ENCODE results near the gene CAD. TPM values are rescaled to one million over a fixed set of nuclear protein-coding genes. Genes with fewer than 3 reads are reported as not detected.
"Not testable (repeated sequence)": the region's sequence is repeated elsewhere in the genome, so short reads cannot be mapped to it uniquely, and the experiment has no call there.

Gene CAD
- total RNA-seq, 1 experiment from 2014 or later: 38.5 TPM

GRCh38 chr2:27251766-27252165 is 34.6 kb downstream of the CAD start:
- DNase-seq (ENCODE audit: extremely low read depth, low read depth): no peak

GRCh38 chr2:27255187-27255586 is 38.0 kb downstream of the CAD start:
- no peak for DNase-seq (ENCODE audit: extremely low read depth, low read depth)

GRCh38 chr2:27255660-27256059 is 38.5 kb downstream of the CAD start:
- DNase-seq (ENCODE audit: extremely low read depth, low read depth): no peak

- DNase-seq (ENCODE audit: extremely low read depth, low read depth): no peak
Measured at GRCh38 chr2:27256855-27257454, 39.8 kb downstream of the CAD start.

GRCh38 chr2:27258051-27258450 is 40.9 kb downstream of the CAD start:
- no peak for DNase-seq (ENCODE audit: extremely low read depth, low read depth)

- DNase-seq (ENCODE audit: extremely low read depth, low read depth): no peak
Measured at GRCh38 chr2:27261241-27261925, 44.2 kb downstream of the CAD start.

- DNase-seq (ENCODE audit: extremely low read depth, low read depth): no peak
Measured at GRCh38 chr2:27261926-27262298, 44.7 kb downstream of the CAD start.

GRCh38 chr2:27262379-27263286 is 45.5 kb downstream of the CAD start, which contains the start of gene SLC30A3:
Gene SLC30A3 (minus strand): TSS chr2:27263047. CDS start chr2:27262906, 141 bp downstream.
- peak; percentile 52 for DNase-seq (ENCODE audit: extremely low read depth, low read depth)

GRCh38 chr2:27263287-27264252 is 46.4 kb downstream of the CAD start:
- no peak for DNase-seq (ENCODE audit: extremely low read depth, low read depth)

- DNase-seq (ENCODE audit: extremely low read depth, low read depth): no peak
Measured at GRCh38 chr2:27264253-27264752, 47.1 kb downstream of the CAD start.

GRCh38 chr2:27264753-27265535 is 47.8 kb downstream of the CAD start:
- peak; percentile 66 for DNase-seq (ENCODE audit: extremely low read depth, low read depth)

- no peak for DNase-seq (ENCODE audit: extremely low read depth, low read depth)
Measured at GRCh38 chr2:27265536-27265870, 48.3 kb downstream of the CAD start.

GRCh38 chr2:27268296-27268695 is 51.1 kb downstream of the CAD start:
- not testable (repeated sequence) for DNase-seq (ENCODE audit: extremely low read depth, low read depth)

- DNase-seq (ENCODE audit: extremely low read depth, low read depth): no peak
Measured at GRCh38 chr2:27270131-27270530, 53.0 kb downstream of the CAD start.

- DNase-seq (ENCODE audit: extremely low read depth, low read depth): no peak
Measured at GRCh38 chr2:27270670-27271069, 53.5 kb downstream of the CAD start.

- DNase-seq (ENCODE audit: extremely low read depth, low read depth): no peak
Measured at GRCh38 chr2:27271631-27272340, 54.6 kb downstream of the CAD start.

GRCh38 chr2:27272537-27273522 is 55.7 kb downstream of the CAD start:
- DNase-seq (ENCODE audit: extremely low read depth, low read depth): not testable (repeated sequence)
